Activated CD4-positive, alpha-beta T cell treated with anti-CD3 and anti-CD28 coated beads, Interleukin-2, amount 50 U/mL, for 4 hours (primary cell): Measurements from ENCODE around the gene CREBBP.

Experiments
- DNase-seq, 2 experiments: peaks; one replicate each; pipeline ENCODE4 v3.0.0-alpha.2; 2020

CREBBP gene

DNA sequence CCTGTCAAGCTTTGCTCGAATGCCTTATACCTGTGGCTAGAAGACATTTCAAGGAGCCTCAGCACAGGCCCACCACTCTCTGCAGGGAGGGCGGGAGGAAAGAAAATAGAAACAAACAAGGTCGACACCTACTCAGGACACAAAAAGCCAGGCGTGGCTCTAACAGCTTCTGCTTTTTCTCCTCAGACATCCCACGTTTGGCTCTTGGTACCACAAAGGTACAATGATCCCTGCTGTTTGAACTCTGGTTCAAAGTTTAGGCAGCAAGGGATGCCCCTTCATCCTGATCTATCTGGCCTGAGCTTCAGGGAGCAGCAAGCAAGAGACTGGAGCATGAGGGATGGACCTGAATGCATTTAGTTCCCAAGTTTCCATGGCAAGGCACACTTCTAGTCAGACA lies 57.1 kb downstream of the CREBBP start:
- no peak for DNase-seq

DNA sequence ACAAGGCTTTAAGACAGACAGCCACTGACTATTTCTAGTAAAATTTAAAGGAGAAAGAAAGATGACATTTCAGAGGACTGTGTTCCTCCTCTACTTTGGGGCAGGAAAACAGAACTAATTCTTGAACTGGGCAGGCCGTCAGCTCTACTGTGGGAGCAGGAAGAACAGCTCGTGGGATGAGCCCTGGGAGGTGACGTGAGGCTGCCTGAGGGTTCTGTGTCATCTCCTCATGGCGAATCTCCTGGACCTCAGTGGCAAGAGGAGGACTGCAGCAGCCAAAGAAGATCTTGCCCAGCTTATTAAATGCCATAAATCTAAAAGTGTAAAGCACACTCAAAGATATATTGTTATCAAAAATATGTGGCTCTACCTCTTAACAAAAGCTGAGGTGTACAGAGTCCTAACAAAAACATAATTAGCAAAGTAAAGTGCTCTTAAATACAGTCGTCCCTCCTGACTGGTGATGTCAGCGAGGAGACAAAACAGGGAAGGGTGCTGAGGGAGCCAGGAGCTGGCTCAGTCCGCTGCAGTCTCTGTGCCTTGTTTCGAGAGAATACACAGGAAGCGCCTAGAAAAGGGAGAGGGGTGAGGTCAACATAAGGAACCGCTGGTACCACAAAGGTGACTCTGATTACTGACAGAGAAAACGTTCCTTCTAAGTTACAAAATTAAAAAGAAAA lies 58.0 kb downstream of the CREBBP start:
- DNase-seq = no peak

DNA sequence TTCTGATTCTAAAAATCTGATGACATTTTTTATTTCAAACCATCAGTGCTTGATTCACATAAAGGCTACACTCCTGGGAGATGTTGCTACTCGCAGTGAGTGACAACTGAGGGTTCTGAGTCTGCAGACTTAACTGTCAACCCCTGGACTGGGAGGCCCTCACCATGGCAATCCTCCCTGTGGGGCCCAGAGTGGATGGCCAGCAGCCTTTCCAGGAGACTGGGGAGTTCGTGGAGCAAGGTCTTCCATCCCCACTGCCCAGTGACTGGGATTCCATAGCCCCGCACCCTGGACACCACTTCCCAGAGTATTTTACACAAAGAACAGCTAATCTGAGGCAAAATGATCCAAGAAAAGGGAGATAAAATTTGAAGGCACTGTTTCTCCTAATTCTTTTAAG lies 59.3 kb downstream of the CREBBP start:
- DNase-seq = no peak

DNA sequence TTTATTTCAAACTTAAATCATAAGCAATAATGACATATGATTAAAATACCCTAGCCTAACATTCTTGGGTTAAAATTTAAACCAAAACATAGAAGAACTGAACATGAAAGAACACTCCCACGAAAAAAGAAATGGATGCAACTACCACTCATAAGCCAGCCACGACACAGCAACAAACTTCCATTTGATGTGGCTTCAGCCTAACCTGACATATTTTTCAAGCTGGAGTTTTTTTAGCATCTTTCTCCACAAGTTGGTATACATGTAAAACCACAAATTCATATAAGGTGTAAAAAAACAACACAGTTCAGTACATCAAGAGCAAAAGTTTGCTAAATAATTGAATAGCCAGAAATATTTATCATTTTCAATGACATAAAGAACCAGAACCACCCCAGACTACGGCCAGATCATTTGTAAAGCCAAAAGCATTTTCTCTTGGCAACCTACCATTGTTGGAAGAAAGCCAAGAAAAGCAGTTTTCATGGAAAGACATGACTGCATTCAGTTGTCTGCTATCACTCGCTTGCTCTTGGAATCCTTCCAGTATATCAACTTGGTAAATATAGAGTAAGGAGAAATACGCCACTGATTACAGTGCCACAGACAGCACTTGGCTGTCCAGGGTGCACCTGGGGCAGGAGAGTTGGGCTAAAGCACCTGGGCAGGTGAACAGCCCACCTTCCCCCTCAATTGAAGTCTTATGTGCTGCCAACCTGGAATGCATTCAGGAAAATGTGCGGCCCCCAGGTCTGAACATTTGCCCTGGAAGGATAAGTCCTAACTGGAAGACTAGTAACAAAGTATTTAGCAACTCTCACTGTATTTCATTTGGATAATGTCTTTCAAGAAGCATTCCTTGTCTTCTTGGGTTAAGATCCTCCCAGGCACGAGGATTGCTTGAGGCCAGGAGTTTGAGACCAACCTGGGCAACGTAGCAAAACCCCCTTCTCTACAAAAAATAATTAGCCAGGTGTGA lies 60.5 kb downstream of the CREBBP start:
- DNase-seq = no peak

DNA sequence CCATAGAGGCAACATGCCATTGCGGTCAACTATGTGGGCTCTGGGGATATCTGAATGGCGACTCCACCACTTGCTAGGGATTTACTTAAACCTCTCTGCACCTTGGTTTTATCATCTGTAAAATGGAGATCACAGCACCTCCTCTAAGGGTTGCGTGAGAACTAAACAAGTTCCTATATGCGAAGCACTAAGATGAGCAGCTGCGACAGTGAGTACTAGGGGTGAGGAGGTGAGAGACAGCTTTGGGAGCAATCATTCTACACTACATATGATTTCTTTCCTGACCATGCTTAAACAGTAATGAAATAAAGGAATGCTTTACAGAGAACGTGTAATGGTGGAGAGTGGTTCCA lies 61.4 kb downstream of the CREBBP start:
- no peak for DNase-seq

DNA sequence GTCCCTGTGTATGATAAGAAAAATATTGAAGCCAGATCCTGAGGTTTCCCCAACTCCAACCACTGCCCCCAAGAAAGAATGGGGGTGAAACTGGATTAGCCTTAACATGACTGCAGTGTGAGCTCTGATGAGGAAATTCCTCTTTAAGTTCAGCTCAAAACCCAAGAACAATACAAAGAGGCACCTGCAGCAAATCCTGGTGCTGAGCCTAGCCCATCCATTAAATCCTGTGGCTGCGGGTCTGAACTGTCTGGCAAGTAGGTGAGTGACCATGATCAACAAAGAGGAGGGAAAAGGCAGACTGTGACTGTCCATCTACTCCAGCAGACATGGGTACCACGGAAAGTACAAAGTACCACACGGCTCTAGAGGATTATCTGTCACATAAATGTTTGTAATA lies 64.2 kb downstream of the CREBBP start:
- DNase-seq = no peak

DNA sequence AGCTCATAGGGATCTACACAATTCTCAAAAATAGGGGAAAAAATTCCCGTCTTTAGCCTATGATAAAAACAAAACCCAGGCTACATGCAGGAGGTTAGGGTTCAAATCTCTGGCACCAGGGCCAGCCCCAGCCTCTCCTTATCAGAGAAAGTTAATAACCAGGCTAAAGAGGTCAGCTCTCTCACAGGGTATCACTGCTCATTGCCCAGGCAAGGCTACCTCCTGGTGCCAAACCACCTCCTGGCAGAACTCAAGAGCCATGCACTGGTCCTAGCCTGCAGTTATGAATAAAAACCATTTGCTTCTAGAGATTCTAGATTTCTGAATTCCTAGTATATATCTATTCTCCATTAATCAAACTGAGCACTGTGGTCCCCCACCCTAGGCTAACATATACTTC lies 65.8 kb downstream of the CREBBP start:
- DNase-seq = no peak

DNA sequence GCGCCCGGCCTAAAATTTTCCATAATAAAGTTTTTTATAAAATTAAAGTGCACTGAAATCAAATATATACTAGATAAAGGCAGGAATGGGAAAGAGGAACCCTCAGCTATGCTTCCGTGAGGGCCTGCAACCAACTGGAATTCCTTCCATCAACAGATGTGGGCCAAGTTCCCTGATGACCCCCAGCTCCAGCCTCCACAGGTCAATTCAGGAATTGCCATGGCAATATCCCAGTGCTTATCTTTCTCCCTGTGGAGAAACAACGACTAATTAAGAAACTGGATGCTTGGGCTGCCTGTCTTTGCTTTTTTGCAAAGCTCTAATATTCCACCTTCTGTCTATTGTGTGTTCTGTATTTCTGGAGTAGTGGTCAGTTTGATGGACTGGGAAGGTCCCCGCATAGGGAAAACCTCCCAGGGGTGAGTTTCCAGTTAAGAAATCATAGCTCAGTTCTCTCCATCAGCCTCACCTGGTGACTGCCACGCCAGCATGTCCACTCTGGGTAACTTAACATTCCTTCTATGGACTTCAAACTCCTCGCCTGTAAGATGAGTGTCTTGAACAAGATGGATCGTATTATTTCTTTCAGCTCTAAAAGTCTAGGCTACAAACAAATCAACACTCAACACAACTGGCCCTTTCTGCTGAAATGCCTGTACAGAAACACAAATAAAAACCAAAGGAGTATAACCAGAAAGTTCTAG lies 67.9 kb downstream of the CREBBP start:
- no peak for DNase-seq

DNA sequence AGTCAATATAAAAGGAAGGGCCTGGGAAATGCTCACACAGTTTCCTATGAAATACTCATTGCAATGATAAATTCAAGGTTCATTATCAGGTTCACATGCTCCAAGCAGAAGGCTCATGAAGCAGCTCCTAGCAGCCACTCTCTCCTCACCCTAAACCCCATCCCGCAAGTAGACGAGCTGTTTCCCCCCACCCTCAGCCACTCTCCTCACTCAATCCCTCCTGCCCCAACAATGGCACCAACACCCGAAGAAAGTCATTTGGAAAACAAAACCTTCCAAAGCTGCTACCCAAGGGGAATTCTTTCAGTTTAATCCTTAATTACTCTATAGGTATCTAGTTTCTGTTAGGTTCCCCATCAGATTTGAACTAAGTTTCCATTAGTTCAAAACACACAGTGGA lies 69.7 kb downstream of the CREBBP start:
- no peak for DNase-seq

DNA sequence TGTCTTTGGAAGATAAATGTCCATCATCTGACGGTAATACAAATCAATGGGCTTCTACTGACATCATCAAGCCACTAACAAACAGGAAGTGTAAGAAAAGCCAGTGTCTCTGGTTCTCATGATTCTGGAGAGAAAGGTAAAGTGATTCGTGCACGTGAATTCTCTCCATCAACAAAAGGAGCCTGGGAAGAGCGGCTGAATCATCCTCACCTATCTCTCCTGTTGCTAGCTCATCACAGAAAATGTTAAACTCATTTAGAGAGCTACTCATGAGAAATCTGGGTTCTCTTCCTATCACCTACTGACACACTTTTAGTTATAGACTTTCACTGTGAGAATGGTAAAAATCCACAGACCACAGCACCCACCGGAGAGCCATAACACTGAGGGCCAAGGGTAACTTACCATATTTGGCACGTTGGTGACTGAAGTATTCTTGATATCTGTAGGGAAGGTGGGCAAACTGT lies 70.3 kb downstream of the CREBBP start:
- DNase-seq = no peak

DNA sequence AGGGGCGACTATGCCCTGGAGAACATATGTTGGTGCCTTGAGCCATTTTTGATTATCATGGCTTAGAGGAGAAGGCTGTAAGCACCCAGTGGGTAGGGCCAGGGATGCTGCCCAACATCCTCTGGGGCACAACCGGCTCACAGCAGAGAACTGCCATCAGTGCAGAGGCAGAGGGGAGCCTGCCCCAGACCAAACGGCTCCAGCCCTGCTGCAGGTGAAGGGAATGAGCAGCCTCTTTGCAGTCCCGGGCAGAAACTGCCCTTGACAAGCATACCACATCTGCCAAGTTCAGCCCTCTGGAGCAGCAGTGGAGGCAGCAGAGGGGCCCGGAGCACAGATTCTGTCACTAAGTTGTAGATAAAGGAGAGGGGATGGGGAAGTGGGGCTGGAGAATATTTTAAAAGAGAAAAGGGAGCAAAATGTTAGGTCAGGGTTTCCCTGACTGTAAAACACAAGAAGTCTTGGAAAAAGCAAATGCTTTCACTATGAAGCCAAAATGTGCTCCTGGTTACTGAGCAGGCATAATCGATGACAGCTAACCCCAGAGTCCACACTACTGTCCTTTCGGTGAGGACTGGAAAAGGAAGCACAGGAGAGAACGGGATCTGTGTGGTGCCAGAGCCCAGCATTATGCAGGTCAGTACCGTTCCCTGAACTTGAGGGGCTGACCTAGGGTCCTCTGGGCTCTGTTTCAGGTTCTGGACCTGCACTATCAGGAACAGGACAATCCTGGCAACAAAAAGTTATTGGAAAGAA lies 72.0 kb downstream of the CREBBP start:
- DNase-seq = no peak

DNA sequence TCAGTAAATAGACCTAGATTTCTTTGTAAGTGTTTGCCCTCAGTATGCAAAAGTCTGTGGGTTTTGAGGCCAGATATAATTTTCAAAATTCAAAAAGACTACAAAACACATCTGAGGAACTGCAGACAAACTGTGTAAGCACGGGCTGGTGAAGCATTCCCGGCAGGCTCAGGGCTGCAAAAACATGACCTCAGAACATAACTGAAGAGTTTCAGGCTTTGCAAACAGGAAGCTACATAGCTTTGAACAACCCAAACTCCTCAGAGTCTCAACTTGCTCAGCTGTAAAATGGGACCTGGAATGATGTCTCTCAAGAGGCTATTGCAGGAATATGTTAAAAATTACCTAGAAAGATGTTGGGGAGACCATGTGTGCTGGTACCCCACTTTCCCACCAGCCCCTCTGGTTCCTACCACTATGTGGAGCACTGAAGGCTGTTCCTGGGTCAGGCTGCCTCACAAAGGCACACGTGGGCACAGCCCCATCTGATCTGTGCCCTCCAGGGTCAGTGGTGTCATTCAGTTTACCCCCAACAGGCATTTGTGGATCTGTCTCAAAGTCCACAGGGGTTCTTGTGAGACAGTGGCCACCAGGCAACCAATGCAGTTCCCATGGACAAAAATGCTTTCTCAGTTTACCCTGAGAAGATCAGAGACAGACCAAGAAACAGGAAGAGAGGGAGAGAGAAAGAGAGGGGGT lies 72.9 kb downstream of the CREBBP start:
- DNase-seq = no peak

DNA sequence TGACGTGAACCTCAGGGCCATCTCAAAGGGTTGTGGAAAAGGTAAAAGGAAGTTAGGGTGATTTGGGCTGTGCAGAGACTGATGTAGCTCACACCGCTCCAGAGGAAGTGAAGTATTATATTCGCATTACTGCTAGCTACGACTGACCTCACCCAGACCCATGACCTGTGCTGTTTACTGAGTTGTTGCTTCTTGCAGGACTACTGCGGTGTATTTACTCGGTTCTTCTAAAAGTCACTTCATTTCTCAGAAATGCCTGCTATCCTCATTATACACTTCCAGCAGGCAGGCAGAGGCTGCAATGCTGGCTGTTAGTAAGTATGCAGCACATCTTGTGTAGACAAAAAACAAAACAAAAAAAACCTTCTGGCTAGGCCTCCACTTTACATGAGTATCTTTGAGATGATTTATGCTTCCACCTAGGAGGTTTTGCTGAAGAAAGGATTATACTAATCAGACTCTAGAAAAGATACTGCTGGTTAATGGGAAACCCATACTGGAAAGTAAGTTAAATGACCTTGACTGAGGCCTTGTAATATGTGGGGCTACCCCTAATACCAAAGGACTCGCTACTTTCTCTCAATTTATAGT lies 76.0 kb downstream of the CREBBP start:
- DNase-seq = no peak

DNA sequence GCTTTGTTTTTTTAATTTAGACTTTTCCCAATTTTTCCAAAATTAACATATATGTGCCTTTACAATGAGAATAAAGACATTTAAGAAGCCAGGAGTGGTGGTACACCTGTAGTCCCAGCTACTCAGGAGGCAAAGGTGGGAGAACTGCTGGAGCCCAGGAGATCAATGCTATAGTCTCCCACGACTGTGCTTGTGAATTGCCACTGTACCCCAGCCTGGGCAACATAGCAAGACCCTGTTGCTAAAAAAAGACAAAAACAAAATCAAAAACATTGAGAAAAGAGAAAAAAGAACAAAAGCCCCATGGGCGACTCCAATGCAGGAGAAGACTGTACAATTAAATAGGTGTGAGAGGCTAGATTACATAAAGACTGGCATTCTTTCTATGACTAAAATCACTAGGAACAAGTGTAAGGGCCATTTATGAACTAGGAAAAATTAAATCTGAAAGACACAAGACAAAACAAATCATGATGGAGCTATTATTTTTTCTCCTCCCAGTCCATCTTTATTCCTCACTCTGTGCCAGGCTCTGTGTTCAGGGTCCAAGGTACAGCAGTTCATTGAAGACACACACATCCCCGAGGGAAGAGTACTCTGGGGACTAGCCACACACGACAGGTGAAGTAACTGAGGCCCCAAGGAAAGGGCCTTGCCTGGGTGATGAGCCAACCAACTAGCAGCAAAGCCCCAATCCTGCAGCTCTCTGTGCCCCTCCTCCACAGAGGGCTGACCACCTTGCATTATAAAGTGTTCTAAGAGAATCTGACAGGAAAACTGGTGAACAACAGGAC lies 79.8 kb downstream of the CREBBP start:
- no peak for DNase-seq

DNA sequence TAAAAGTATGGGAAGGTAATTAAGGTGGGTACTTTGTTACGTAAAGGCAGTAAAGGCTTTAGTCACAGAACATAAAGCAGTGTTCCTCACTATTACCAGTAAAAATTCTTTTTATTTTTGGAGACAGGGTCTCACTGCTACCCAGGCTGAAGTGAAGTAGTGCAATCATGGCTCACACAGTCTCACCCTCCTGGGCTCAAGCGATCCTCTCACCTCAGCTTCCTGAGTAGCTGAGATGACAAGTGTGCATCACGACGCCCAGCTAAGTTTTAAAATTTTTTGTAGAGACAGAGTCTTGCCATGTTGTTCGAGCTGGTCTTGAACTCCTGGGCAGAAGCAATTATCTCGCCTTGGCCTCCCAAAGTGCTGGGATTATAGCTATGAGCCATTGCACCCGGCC lies 80.5 kb downstream of the CREBBP start:
- no peak for DNase-seq

DNA sequence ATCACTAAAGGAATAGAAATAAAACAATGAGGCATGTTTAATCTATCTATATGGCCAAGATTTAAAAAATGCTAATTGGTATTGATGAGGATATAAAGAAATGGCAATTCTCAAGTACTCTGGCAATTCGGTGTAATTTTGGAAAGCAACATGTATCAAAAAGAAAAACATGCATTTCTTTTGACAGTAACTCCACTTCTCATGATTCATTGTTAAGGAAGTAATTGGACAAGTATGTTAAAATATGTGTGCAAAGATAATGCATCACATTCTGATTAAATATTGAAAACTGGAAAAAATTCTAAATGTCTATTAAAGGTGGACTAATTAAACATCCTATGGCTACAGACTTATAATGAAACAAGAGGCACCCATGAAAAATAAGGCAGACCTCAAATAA lies 81.2 kb downstream of the CREBBP start:
- DNase-seq = no peak

DNA sequence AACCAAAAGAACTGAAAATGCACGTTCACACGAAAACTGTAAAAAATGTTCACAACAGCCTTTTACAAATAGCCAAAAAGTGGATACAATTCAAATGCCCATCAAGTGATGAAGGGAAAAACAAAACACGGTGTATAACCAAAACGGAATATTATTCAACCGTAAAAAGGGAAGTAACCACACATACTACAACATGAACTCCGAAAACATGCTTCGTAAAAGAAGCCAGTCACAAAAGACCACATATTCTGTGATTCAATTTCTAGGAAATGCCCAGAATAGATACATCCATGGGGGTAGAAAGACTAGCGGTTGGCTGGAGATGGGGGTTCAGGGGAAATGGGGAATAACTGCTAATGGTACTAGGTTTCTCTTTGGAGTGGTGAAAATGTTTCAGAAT lies 81.7 kb downstream of the CREBBP start:
- no peak for DNase-seq

DNA sequence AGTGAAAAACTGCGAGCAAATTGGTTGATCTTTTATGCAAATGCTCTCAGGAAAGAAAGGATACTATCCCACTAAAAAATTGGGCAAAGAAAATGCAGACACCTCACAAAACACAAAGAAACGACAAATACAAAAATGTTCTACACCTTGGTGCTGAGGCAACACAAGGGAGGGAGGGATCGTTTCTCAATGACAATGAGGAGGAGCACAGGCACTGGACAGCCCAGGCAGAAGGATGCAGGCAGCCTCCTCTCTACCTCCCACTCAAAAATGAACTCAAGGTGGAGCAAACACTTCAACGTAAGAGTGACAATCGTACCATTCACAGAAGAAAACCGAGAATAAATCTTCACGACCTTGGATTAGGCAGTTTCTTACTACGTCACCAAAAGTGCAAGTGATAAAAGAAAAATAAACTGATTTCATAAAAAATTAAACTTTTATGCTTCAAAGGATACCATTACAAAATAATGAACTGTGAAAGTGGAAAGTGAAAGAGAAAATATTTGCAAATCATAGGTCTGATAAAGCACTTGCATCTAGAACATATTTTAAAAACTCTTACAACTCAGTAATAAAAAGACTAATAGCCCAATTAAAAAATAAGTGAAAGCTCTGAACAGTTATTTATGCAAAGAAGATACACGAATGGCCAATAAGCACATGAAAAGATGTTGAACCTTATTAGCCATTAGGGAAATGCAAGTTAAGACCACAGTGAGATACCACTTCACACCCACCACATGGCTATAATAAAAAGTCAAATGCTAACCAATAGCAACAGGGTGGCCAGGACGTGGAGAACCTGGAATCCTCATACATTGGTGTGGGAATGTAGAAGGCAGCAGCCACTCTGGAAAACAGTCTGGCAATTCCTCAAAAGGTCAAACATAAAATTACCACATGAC lies 82.4 kb downstream of the CREBBP start:
- DNase-seq = no peak

DNA sequence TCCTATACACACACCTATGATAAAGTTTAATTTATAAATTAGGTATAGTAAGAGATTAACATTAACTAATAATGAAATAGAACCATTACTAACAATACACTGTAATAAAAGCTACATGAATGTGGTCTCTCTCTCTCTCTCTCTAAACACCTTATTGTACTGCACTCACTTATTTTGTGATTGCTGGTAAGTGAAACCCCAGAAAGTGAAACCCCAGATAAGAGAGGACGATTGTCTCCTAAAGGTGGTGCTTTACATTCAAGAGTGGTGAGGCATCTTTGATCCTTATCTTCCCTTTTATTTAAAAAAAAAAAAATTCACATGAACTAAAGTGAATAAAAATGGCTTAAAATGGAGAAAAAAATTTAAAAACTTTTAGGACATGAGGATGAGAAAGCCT lies 83.0 kb downstream of the CREBBP start:
- no peak for DNase-seq

DNA sequence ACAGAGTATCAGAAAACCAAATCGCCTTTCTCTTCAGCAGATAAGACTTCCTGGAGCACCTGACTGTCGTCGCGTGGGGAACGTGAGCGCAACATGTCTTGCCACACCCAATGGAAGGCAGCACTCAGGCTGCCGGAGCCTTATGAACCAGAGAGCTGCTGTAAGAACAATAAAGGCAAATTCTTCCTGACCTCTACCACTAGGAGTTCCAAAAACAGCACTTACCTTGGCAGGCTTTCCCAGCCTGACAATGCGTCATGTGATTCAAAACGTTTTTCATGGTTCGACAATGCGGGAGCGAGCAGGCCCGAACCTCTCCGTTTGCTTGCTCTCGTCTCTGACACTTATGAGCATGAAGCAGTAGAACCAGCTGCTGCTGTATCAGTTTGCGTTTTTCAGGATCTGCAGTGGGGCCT lies 87.3 kb downstream of the CREBBP start:
- no peak for DNase-seq
